H1 (cell line): ENCODE measurements around the gene ATG7. TPM values are rescaled to one million over a fixed set of nuclear protein-coding genes. Genes with fewer than 3 reads are reported as not detected.

Experiments used
- CTCF ChIA-PET: fragments of 300-600 bp; sonication (Branson Sonifier 250); formaldehyde crosslinking; loops from one replicate; lab custom pipeline; 2021; ENCODE audit not compliant: partially characterized antibody; lab: Charles Lee
- POLR2A ChIA-PET: fragments of 300-600 bp; sonication (Branson Sonifier 250); formaldehyde crosslinking; loops from one replicate; lab custom pipeline; 2021; ENCODE audit warnings: inconsistent platforms; ENCODE audit not compliant: partially characterized antibody; lab: Charles Lee
- DNase-seq, 2 experiments: peaks; one replicate each; pipeline versions ENCODE4 v3.0.0 to v3.0.0-alpha.2; 2010 to 2022; ENCODE audit warnings: low spot score in 2 of 2, low read depth in 1 of 2, mixed read lengths in 1 of 2
- FAIRE-seq: peaks from 2 replicates; lab custom pipeline; 2011; peaks lifted over from hg19 to GRCh38; lab: Jason Lieb, UNC
- H2AFZ ChIP-seq: 2 replicates; pipeline ENCODE4 v1.8.1; 2012; ENCODE audit warnings: low read length, inconsistent platforms
- H2AK5ac ChIP-seq: 2 replicates; pipeline ENCODE4 v1.6.1; 2013; ENCODE audit warnings: low read depth, low read length
- H2BK120ac ChIP-seq: replicated peaks from 2 replicates; pipeline ENCODE3; 2013; ENCODE audit warnings: low read depth, low read length, inconsistent platforms
- H2BK12ac ChIP-seq: 2 replicates; pipeline ENCODE4 v1.6.1; 2013; ENCODE audit warnings: low read depth, low read length
- H2BK15ac ChIP-seq: 2 replicates; pipeline ENCODE4 v1.6.1; 2013; ENCODE audit warnings: low read length
- H2BK20ac ChIP-seq: 2 replicates; pipeline ENCODE4 v1.6.1; 2013; ENCODE audit warnings: low read length
- H2BK5ac ChIP-seq: 2 replicates; pipeline ENCODE4 v1.6.1; 2013; ENCODE audit warnings: low read depth, low read length
- H3K14ac ChIP-seq: 2 replicates; pipeline ENCODE4 v1.6.1; 2013; ENCODE audit warnings: inconsistent platforms; ENCODE audit not compliant: insufficient read length
- H3K18ac ChIP-seq: 2 replicates; pipeline ENCODE4 v1.6.1; 2013; ENCODE audit warnings: low read length; ENCODE audit errors: extremely low read depth
- H3K23ac ChIP-seq: 2 replicates; pipeline ENCODE4 v1.6.1; 2013; ENCODE audit warnings: inconsistent platforms; ENCODE audit not compliant: insufficient read length
- H3K23me2 ChIP-seq: 2 replicates; pipeline ENCODE4 v1.6.1; 2013; ENCODE audit warnings: low read depth, low read length
- H3K27ac ChIP-seq: 2 replicates; pipeline ENCODE4 v1.6.1; 2011; ENCODE audit warnings: low read depth, low read length, inconsistent platforms
- H3K27me3 ChIP-seq, 4 experiments: replicated peaks in 1 of 4; 1 replicate in 1 of 4; 2 replicates in 3 of 4; pipeline versions ENCODE4 v1.6.1 to v1.8.1; 2011 to 2013; ENCODE audit warnings: low read length in 3 of 4, mild to moderate bottlenecking in 3 of 4, inconsistent platforms in 2 of 4, mixed read lengths in 2 of 4, moderate library complexity in 1 of 4; ENCODE audit not compliant: control insufficient read depth in 3 of 4, insufficient read depth in 3 of 4; ENCODE audit errors: extremely low read depth in 1 of 4
- H3K36me3 ChIP-seq, 4 experiments: 2 replicates each; pipeline versions ENCODE4 v1.6.1 to v1.8.1; 2011 to 2013; ENCODE audit warnings: mild to moderate bottlenecking in 4 of 4, low read length in 3 of 4, moderate library complexity in 2 of 4, control low read depth in 1 of 4, inconsistent platforms in 1 of 4; ENCODE audit not compliant: insufficient read depth in 4 of 4, control insufficient read depth in 2 of 4
- H3K4ac ChIP-seq: replicated peaks from 2 replicates; pipeline ENCODE3; 2013; ENCODE audit warnings: low read length, low read depth, mixed read lengths, inconsistent platforms; ENCODE audit not compliant: insufficient read length
- H3K4me1 ChIP-seq, 4 experiments: replicated peaks in 1 of 4; 1 replicate in 1 of 4; 2 replicates in 3 of 4; pipeline versions ENCODE4 v1.6.1 to v1.8.1; 2011 to 2013; ENCODE audit warnings: low read length in 3 of 4, inconsistent platforms in 2 of 4, mixed read lengths in 1 of 4; ENCODE audit not compliant: insufficient read depth in 4 of 4, control insufficient read depth in 3 of 4
- H3K4me2 ChIP-seq, 2 experiments: 2 replicates each; pipeline versions ENCODE4 v1.6.1 to v1.8.1; 2011 to 2013; ENCODE audit warnings: low read depth in 2 of 2, low read length in 2 of 2, control low read depth in 1 of 2, inconsistent platforms in 1 of 2, mild to moderate bottlenecking in 1 of 2; ENCODE audit not compliant: insufficient read depth in 1 of 2
- H3K4me3 ChIP-seq, 4 experiments: fragments of 200-600, 300-600 bp in 1 of 4; sonication (generic), shearing (Covaris generic), sonication (Bioruptor Twin) in 1 of 4; 2 replicates each; pipeline versions ENCODE4 v1.5.1 to v1.8.1; 2011 to 2016; ENCODE audit warnings: low read length in 4 of 4, low read depth in 3 of 4, control low read depth in 2 of 4, inconsistent platforms in 2 of 4, mild to moderate bottlenecking in 2 of 4, mixed read lengths in 1 of 4, moderate library complexity in 1 of 4; ENCODE audit not compliant: insufficient read depth in 2 of 4; ENCODE audit errors: extremely low read depth in 1 of 4
- H3K56ac ChIP-seq: replicated peaks from 2 replicates; pipeline ENCODE3; 2013; ENCODE audit warnings: low read depth, mild to moderate bottlenecking, mixed read lengths, low read length, inconsistent platforms; ENCODE audit not compliant: insufficient read length
- H3K79me1 ChIP-seq: 2 replicates; pipeline ENCODE4 v1.6.1; 2013; ENCODE audit warnings: low read depth, low read length, control low read depth
- H3K79me2 ChIP-seq, 2 experiments: 2 replicates each; pipeline versions ENCODE4 v1.6.1 to v1.8.1; 2012 to 2013; ENCODE audit warnings: low read length in 2 of 2, mild to moderate bottlenecking in 2 of 2, inconsistent platforms in 1 of 2; ENCODE audit not compliant: insufficient read depth in 2 of 2, control insufficient read depth in 1 of 2
- H3K9ac ChIP-seq, 4 experiments: replicated peaks in 1 of 4; 1 replicate in 1 of 4; 2 replicates in 3 of 4; pipeline versions ENCODE4 v1.6.1 to v1.8.1; 2011 to 2013; ENCODE audit warnings: low read depth in 3 of 4, low read length in 3 of 4, control low read depth in 2 of 4, mild to moderate bottlenecking in 2 of 4, moderate library complexity in 2 of 4, inconsistent platforms in 1 of 4; ENCODE audit errors: extremely low read depth in 1 of 4
- H3K9me3 ChIP-seq, 2 experiments: 2 replicates each; pipeline versions ENCODE4 v1.6.1 to v1.8.1; 2012 to 2013; ENCODE audit warnings: mild to moderate bottlenecking in 2 of 2, moderate library complexity in 2 of 2, control low read depth in 1 of 2, inconsistent platforms in 1 of 2, low read depth in 1 of 2, low read length in 1 of 2, mixed read lengths in 1 of 2; ENCODE audit not compliant: insufficient read depth in 2 of 2
- H4K20me1 ChIP-seq, 2 experiments: replicated peaks in 1 of 2; 2 replicates each; pipeline versions ENCODE3 to v1.8.1; 2011 to 2013; ENCODE audit warnings: inconsistent platforms in 2 of 2, low read length in 2 of 2, mild to moderate bottlenecking in 1 of 2; ENCODE audit not compliant: insufficient read depth in 2 of 2, control insufficient read depth in 1 of 2
- H4K5ac ChIP-seq: 2 replicates; pipeline ENCODE4 v1.6.1; 2013; ENCODE audit warnings: low read length, low read depth, mixed read lengths, inconsistent platforms; ENCODE audit not compliant: insufficient read length
- H4K8ac ChIP-seq: 2 replicates; pipeline ENCODE4 v1.8.0; 2013; ENCODE audit warnings: mild to moderate bottlenecking, moderate library complexity, low read length, inconsistent platforms; ENCODE audit not compliant: insufficient read depth; ENCODE audit errors: extremely low read depth
- H4K91ac ChIP-seq: replicated peaks from 2 replicates; pipeline ENCODE3; 2013; ENCODE audit warnings: low read length, mixed read lengths, inconsistent platforms; ENCODE audit not compliant: insufficient read length
- CREB1 ChIP-seq: IDR thresholded peaks from 2 replicates; pipeline ENCODE4 v1.6.1; 2012; ENCODE audit warnings: inconsistent platforms
- HDAC2 ChIP-seq, 2 experiments: fragments of 300-600 bp in 1 of 2; sonication (generic) in 1 of 2; IDR thresholded peaks; 2 replicates each; pipeline ENCODE4 v1.6.1; 2011 to 2012; ENCODE audit warnings: low read depth in 2 of 2, low read length in 2 of 2, mild to moderate bottlenecking in 2 of 2, moderate library complexity in 2 of 2, borderline replicate concordance in 1 of 2, inconsistent platforms in 1 of 2
- HDAC6 ChIP-seq: IDR thresholded peaks from one replicate; pipeline ENCODE4 v1.7.1; 2012; ENCODE audit warnings: low read depth, mild to moderate bottlenecking, inconsistent platforms, low read length, moderate library complexity
- JUND ChIP-seq: IDR thresholded peaks from 2 replicates; pipeline ENCODE4 v1.6.1; 2011; ENCODE audit warnings: mild to moderate bottlenecking, improper control_type of control experiment, low read length
- RBBP5 ChIP-seq: IDR thresholded peaks from 2 replicates; pipeline ENCODE4 v1.7.1; 2012; ENCODE audit warnings: low read depth, mild to moderate bottlenecking, inconsistent platforms, low read length, moderate library complexity, borderline replicate concordance
- SIRT6 ChIP-seq: IDR thresholded peaks from one replicate; pipeline ENCODE4 v1.7.1; 2012; ENCODE audit warnings: low read length, inconsistent platforms
- SUZ12 ChIP-seq: fragments of 200-600 bp; sonication (generic); IDR thresholded peaks from 2 replicates; pipeline ENCODE4 v1.6.1; 2012; ENCODE audit warnings: mild to moderate bottlenecking, inconsistent platforms, low read length, moderate library complexity, mixed read lengths
- TAF7 ChIP-seq: optimal IDR thresholded peaks from 2 replicates; pipeline ENCODE3; 2011; ENCODE audit warnings: low read depth, mild to moderate bottlenecking, inconsistent platforms, low read length, moderate library complexity, borderline replicate concordance
- TBP ChIP-seq: IDR thresholded peaks from 2 replicates; pipeline ENCODE4 v1.6.1; 2011; ENCODE audit warnings: low read depth, low read length, improper control_type of control experiment
- TCF12 ChIP-seq: IDR thresholded peaks from 2 replicates; pipeline ENCODE4 v1.6.1; 2011; ENCODE audit warnings: low read depth, mild to moderate bottlenecking, low read length
- WGBS, 2 experiments: shearing (Covaris generic) in 1 of 2; methylation state at CpG; one replicate each; pipeline versions ENCODE4 v1.1.6 to v1.1.7; 2013 to 2015; ENCODE audit warnings: low lambda C conversion rate in 2 of 2, mixed read lengths in 2 of 2, inconsistent platforms in 1 of 2, low coverage in 1 of 2, missing lambda C conversion rate in 1 of 2; ENCODE audit not compliant: insufficient replicate concordance in 2 of 2, insufficient coverage in 1 of 2, insufficient read length in 1 of 2; ENCODE audit errors: extremely low coverage in 1 of 2, missing lambda C conversion rate in 1 of 2; 5-methylcytosine and 5-hydroxymethylcytosine counted together
- polyA plus RNA-seq, 7 experiments: library from polyadenylated mRNA; depleted of rRNA in 3 of 7; stranded (reverse) in 5 of 7; unstranded in 2 of 7; fragments of >200 nt in 5 of 7; fragments of 200-250 nt in 2 of 7; gene quantifications; 1 replicate in 5 of 7; 2 replicates in 1 of 7; 4 replicates in 1 of 7; pipeline versions ENCODE4 v1.2.1 to v1.2.3, GENCODE V29; 2011 to 2013; ENCODE audit warnings: missing spikeins in 2 of 7, mixed read lengths in 2 of 7
- total RNA-seq: library from RNA; stranded (reverse); fragmentation: NEBNext Ultra II Directional; extraction: Animal tissue kit (Norgen Biotek cat#: 25700); gene quantifications from 2 replicates; pipeline ENCODE4 v1.2.1, GENCODE V29; 2021

The ATG7 gene
- total and polyA plus RNA-seq, 2 of the 8 experiments (the other 6 are each of a cell fraction or from before 2014, with no cell fraction given): 15.0 to 19.1 TPM

DNA sequence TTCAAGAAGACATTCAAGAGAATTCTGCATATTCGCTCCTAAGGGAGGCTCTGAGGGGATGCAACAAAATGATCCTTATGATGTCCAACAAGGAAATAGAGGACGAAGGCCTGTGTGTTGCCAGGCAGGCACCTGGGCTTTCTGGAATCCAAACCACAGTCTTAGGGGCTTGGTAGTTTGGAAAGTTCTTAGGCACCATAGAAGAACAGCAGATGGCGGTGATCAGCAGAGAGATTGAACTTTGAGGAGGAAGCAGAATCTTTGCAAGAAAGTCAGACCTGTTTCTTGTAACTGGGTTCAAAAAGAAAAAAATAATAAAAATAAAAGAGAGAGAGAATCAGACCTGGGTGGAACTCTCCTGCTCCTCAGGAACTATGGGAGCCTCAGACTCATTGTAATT lies 11.7 kb upstream of the ATG7 start:
- Histone ChIP-seq H2BK120ac (no peak overlapping the region), H3K4me1 (no peaks in the 10 kb centered on the region), H2BK5ac (no peak overlapping the region), H2BK20ac (no peak overlapping the region), H3K56ac (no peak overlapping the region), H3K79me1 (no peaks in the 10 kb centered on the region), H4K91ac (no peak overlapping the region), H3K18ac (no peak overlapping the region), H4K20me1 (no peaks in the 10 kb centered on the region), H2AK5ac (no peak overlapping the region), H3K23ac (no peak overlapping the region), H3K9me3 (no peaks in the 10 kb centered on the region), H3K4me2 (no peak overlapping the region), H2AFZ (no peak overlapping the region), H3K4ac (no peak overlapping the region), H2BK12ac (no peak overlapping the region), H3K36me3 (no peaks in the 10 kb centered on the region), H3K9ac (no peak overlapping the region), H3K23me2 (no peaks in the 10 kb centered on the region), H3K79me2 (no peaks in the 10 kb centered on the region), H4K5ac (no peak overlapping the region), H3K27ac (no peak overlapping the region), H3K27me3 (no peaks in the 10 kb centered on the region), H4K8ac (no peak overlapping the region), H3K4me3 (no peak overlapping the region), H2BK15ac (no peak overlapping the region), H3K14ac (no peak overlapping the region)
- CTCF ChIA-PET: interaction anchor here (1.0 to 1.1 kb wide), 2 partner anchors 12 to 25 kb away, joined by 3 to 6 read pairs; no protein-coding TSS in a partner anchor
- 81% methylated on average over 3 of the region's 3 CpGs; no CpG with 5 or more reads in 1 of the 2 experiments for WGBS, 2 experiments
- no peak for DNase-seq
- POLR2A ChIA-PET: interaction anchor here (1.5 kb wide), 1 partner anchor 13 kb away, joined by 3 read pairs; no protein-coding TSS in a partner anchor
- FAIRE-seq: no peak
- TF ChIP-seq HDAC2 (IDR thresholded peaks at IDR 0.05; ENCODE audit: borderline replicate concordance in 1 of 2, low read depth in 2 of 2, low read length in 2 of 2) (no peak), TBP (no peak), SIRT6 (no peak), SUZ12 (no peak), TAF7 (no peak), TCF12 (no peak), CREB1 (no peak), HDAC6 (no peak), RBBP5 (no peak), JUND (no peak)
